HG02571 (cell line): Measurements from ENCODE around the gene LPCAT1.
"Not testable (repeated sequence)": the region's sequence is repeated elsewhere in the genome, so short reads cannot be mapped to it uniquely, and the experiment has no call there.

Experiments
- ATAC-seq: cut with Tn5 transposase; IDR thresholded peaks from one replicate; pipeline ENCODE4 v1.9.1; 2021; ENCODE audit warnings: mild to moderate bottlenecking, moderate library complexity; ENCODE audit not compliant: unreplicated experiment

The LPCAT1 gene

GRCh38 chr5:1431021-1431811 lies 92.5 kb downstream of the LPCAT1 start:
- ATAC-seq, result no peak

GRCh38 chr5:1430121-1430795 lies 93.5 kb downstream of the LPCAT1 start:
- no peak for ATAC-seq

GRCh38 chr5:1429496-1429895 lies 94.3 kb downstream of the LPCAT1 start:
- ATAC-seq, result no peak

- ATAC-seq, result no peak
Measured at GRCh38 chr5:1429066-1429465, 94.7 kb downstream of the LPCAT1 start.

GRCh38 chr5:1428107-1428506 lies 95.7 kb downstream of the LPCAT1 start:
- no peak for ATAC-seq

- ATAC-seq, result no peak
Measured at GRCh38 chr5:1424716-1425115, 99.0 kb downstream of the LPCAT1 start.

- ATAC-seq, result no peak
Measured at GRCh38 chr5:1423901-1424603, 99.7 kb downstream of the LPCAT1 start.

- ATAC-seq, result not testable (repeated sequence)
Measured at GRCh38 chr5:1422522-1422921, 101.2 kb downstream of the LPCAT1 start.

GRCh38 chr5:1421521-1422341 lies 102.0 kb downstream of the LPCAT1 start:
- ATAC-seq, result no peak

- no peak for ATAC-seq
Measured at GRCh38 chr5:1420211-1421195, 103.3 kb downstream of the LPCAT1 start.

GRCh38 chr5:1419476-1420210 lies 104.1 kb downstream of the LPCAT1 start:
- no peak for ATAC-seq

- ATAC-seq, result no peak
Measured at GRCh38 chr5:1418921-1419280, 104.9 kb downstream of the LPCAT1 start.

- no peak for ATAC-seq
Measured at GRCh38 chr5:1418238-1418920, 105.4 kb downstream of the LPCAT1 start.

GRCh38 chr5:1417586-1418225 lies 106.1 kb downstream of the LPCAT1 start:
- ATAC-seq, result no peak

- ATAC-seq, result no peak
Measured at GRCh38 chr5:1416856-1417469, 106.8 kb downstream of the LPCAT1 start.

GRCh38 chr5:1415626-1416360 lies 108.0 kb downstream of the LPCAT1 start:
- no peak for ATAC-seq

- no peak for ATAC-seq
Measured at GRCh38 chr5:1415059-1415425, 108.7 kb downstream of the LPCAT1 start.
